Fibroblast of lung (primary cell): ENCODE data around the gene NFATC4.

Experiments used
- EZH2 ChIP-seq: IDR thresholded peaks from 2 replicates; pipeline ENCODE4 v1.5.1; 2012; ENCODE audit warnings: low read length, control low read depth, mild to moderate bottlenecking; ENCODE audit errors: missing control alignments
- TF ChIP-seq, protein P1 (sequence below), 2 donors: IDR thresholded peaks in 1 of 2; conservative IDR thresholded peaks in 1 of 2; 1 replicate in 1 of 2; 2 replicates in 1 of 2; pipeline ENCODE4 v1.5.1; 2011 to 2012; ENCODE audit warnings: low read length in 2 of 2, control low read depth in 1 of 2, inconsistent platforms in 1 of 2, low read depth in 1 of 2, mild to moderate bottlenecking in 1 of 2

DNA sequence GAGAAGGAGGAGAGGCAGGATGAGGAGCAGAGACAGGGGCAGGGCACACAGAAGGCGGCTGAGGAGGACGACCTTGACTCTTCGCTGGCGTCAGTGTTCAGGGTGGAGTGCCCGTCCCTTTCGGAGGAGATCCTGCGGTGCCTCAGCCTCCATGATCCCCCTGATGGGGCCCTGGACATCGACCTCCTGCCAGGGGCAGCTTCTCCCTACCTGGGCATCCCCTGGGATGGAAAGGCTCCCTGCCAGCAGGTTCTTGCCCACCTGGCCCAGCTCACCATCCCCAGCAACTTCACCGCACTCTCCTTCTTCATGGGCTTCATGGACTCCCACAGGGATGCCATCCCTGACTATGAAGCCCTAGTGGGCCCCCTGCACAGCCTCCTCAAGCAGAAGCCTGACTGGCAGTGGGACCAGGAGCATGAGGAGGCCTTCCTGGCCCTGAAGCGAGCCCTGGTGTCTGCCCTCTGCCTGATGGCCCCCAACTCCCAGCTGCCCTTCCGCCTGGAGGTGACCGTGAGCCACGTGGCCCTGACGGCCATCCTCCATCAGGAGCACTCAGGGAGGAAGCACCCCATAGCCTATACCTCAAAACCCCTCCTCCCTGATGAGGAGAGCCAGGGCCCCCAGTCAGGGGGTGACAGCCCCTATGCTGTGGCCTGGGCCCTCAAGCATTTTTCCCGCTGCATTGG lies 46.9 kb downstream of the NFATC4 start:
- TF ChIP-seq, protein P1, sequence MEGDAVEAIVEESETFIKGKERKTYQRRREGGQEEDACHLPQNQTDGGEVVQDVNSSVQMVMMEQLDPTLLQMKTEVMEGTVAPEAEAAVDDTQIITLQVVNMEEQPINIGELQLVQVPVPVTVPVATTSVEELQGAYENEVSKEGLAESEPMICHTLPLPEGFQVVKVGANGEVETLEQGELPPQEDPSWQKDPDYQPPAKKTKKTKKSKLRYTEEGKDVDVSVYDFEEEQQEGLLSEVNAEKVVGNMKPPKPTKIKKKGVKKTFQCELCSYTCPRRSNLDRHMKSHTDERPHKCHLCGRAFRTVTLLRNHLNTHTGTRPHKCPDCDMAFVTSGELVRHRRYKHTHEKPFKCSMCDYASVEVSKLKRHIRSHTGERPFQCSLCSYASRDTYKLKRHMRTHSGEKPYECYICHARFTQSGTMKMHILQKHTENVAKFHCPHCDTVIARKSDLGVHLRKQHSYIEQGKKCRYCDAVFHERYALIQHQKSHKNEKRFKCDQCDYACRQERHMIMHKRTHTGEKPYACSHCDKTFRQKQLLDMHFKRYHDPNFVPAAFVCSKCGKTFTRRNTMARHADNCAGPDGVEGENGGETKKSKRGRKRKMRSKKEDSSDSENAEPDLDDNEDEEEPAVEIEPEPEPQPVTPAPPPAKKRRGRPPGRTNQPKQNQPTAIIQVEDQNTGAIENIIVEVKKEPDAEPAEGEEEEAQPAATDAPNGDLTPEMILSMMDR (conservative IDR thresholded peaks at IDR 0.05 in 1 of 2, IDR thresholded peaks at IDR 0.05 in 1 of 2; ENCODE audit: low read depth in 1 of 2, low read length in 2 of 2) = no peak
- no peak for TF ChIP-seq EZH2
